SK-N-MC (cell line): ENCODE measurements around the gene ZBED3.

Source experiments
- DNase-seq: peaks from one replicate; pipeline ENCODE4 v3.0.0-alpha.2; 2011; ENCODE audit warnings: low read depth, low spot score
- H3K27ac ChIP-seq: fragments of 200-600 bp; sonication (generic); 2 replicates; pipeline ENCODE4 v1.5.1; 2016; ENCODE audit warnings: mixed run types
- H3K36me3 ChIP-seq: fragments of 200-600 bp; sonication (generic); 2 replicates; pipeline ENCODE4 v1.6.1; 2017; ENCODE audit warnings: antibody characterized with exemption, low read length, mixed read lengths; ENCODE audit not compliant: insufficient read depth
- H3K4me3 ChIP-seq: fragments of 200-600 bp; sonication (generic); 2 replicates; pipeline ENCODE4 v1.5.1; 2016
- H3K9ac ChIP-seq: fragments of 200-600 bp; sonication (generic); 2 replicates; pipeline ENCODE4 v1.8.0; 2017; ENCODE audit warnings: mixed run types, mixed read lengths; ENCODE audit not compliant: insufficient read length
- H3K9me3 ChIP-seq: fragments of 200-600 bp; sonication (generic); 2 replicates; pipeline ENCODE4 v1.6.1; 2017; ENCODE audit warnings: low read depth, mild to moderate bottlenecking, antibody characterized with exemption, low read length, moderate library complexity, mixed read lengths
- EZH2 ChIP-seq: fragments of 200-600 bp; sonication (generic); IDR thresholded peaks from one replicate; pipeline ENCODE4 v1.6.1; 2017; ENCODE audit warnings: antibody characterized with exemption
- FOXP2 ChIP-seq: optimal IDR thresholded peaks from 2 replicates; pipeline ENCODE3; 2011; ENCODE audit warnings: mild to moderate bottlenecking, moderate library complexity; ENCODE audit not compliant: insufficient read depth; ENCODE audit errors: extremely low read length, control extremely low read depth
- POLR2AphosphoS5 ChIP-seq: IDR thresholded peaks from 2 replicates; pipeline ENCODE4 v1.6.1; 2012; ENCODE audit warnings: mild to moderate bottlenecking, low read depth, low read length, borderline replicate concordance

ZBED3 gene

GRCh38 chr5:77029376-77029885, 57.7 kb downstream of the ZBED3 start:
- Histone ChIP-seq H3K36me3 (no peaks in the 10 kb centered on the region), H3K9me3 (no peaks in the 10 kb centered on the region), H3K9ac (no peak overlapping the region), H3K4me3 (peak overlapping the region; percentile 85), H3K27ac (peak overlapping the region; percentile 70; the same call in 1 of the 2 replicates)
- DNase-seq: no peak
- TF ChIP-seq FOXP2: no peak
- no peak for TF ChIP-seq EZH2
- TF ChIP-seq POLR2AphosphoS5: no peak

- Histone ChIP-seq H3K27ac (no peak overlapping the region), H3K9me3 (no peaks in the 10 kb centered on the region), H3K36me3 (no peaks in the 10 kb centered on the region), H3K9ac (no peak overlapping the region), H3K4me3 (no peak overlapping the region)
- TF ChIP-seq POLR2AphosphoS5 (no peak), FOXP2 (no peak), EZH2 (no peak)
- no peak for DNase-seq
Observed at GRCh38 chr5:77028631-77029375, 58.3 kb downstream of the ZBED3 start.

GRCh38 chr5:77024490-77024889, 62.6 kb downstream of the ZBED3 start:
- Histone ChIP-seq H3K9me3 (no peaks in the 10 kb centered on the region), H3K9ac (no peak overlapping the region), H3K27ac (no peak overlapping the region), H3K36me3 (no peaks in the 10 kb centered on the region), H3K4me3 (no peak overlapping the region)
- TF ChIP-seq POLR2AphosphoS5 (no peak), FOXP2 (no peak), EZH2 (no peak)
- DNase-seq: no peak

GRCh38 chr5:77022511-77023417, 64.3 kb downstream of the ZBED3 start:
- Histone ChIP-seq H3K4me3 (no peak overlapping the region), H3K36me3 (no peaks in the 10 kb centered on the region), H3K27ac (no peak overlapping the region), H3K9ac (no peak overlapping the region), H3K9me3 (no peaks in the 10 kb centered on the region)
- TF ChIP-seq FOXP2 (no peak), POLR2AphosphoS5 (no peak), EZH2 (no peak)
- DNase-seq: no peak
